ENCODE measurements around the gene EFNB3.

DNA sequence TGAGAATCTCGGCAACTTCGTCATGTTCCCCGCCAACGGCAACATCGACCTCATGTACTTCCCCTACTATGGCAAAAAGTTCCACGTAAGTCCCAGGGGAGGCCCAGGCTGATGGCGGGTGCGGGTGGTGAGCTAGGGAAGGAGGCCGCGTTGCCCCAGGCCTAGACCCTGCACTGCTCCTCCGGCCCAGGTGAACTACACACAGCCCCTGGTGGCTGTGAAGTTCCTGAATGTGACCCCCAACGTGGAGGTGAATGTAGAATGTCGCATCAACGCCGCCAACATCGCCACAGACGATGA, 49.5 kb upstream of the EFNB3 start:
- TF ChIP-seq FOSL2 (IDR thresholded peaks at IDR 0.05) (no peak), FOSL2 (CRISPR knock-in tag; IDR thresholded peaks at IDR 0.05) (no peak), JUNB (IDR thresholded peaks at IDR 0.05) (no peak), RAD21 (conservative IDR thresholded peaks at IDR 0.05 in 1 of 2, IDR thresholded peaks at IDR 0.05 in 1 of 2) (no peak), PHF8 (IDR thresholded peaks at IDR 0.05; ENCODE audit: borderline replicate concordance, low read depth) (no peak), EHMT2 (IDR thresholded peaks at IDR 0.05; ENCODE audit: low read depth) (no peak), ZFP36 (IDR thresholded peaks at IDR 0.05; ENCODE audit: borderline replicate concordance, partially characterized antibody) (no peak)
- TF ChIP-seq, protein P1, sequence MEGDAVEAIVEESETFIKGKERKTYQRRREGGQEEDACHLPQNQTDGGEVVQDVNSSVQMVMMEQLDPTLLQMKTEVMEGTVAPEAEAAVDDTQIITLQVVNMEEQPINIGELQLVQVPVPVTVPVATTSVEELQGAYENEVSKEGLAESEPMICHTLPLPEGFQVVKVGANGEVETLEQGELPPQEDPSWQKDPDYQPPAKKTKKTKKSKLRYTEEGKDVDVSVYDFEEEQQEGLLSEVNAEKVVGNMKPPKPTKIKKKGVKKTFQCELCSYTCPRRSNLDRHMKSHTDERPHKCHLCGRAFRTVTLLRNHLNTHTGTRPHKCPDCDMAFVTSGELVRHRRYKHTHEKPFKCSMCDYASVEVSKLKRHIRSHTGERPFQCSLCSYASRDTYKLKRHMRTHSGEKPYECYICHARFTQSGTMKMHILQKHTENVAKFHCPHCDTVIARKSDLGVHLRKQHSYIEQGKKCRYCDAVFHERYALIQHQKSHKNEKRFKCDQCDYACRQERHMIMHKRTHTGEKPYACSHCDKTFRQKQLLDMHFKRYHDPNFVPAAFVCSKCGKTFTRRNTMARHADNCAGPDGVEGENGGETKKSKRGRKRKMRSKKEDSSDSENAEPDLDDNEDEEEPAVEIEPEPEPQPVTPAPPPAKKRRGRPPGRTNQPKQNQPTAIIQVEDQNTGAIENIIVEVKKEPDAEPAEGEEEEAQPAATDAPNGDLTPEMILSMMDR (IDR thresholded peaks at IDR 0.05) = no peak
